A673 (cell line): ENCODE data around the gene ITPR3. TPM values are rescaled to one million over a fixed set of nuclear protein-coding genes. Genes with fewer than 3 reads are reported as not detected.

Experiments used
- BruUV-seq: library from RNA; stranded (reverse); fragments of 400-500 nt; replicated peaks from 2 replicates; lab custom pipeline; 2021; lab: Mats Ljungman, UMichigan
- CTCF ChIA-PET: fragments of 300-600 bp; sonication (Branson Sonifier 250); formaldehyde crosslinking; loops from one replicate; lab custom pipeline; 2022; ENCODE audit warnings: antibody characterized with exemption; lab: Charles Lee
- POLR2A ChIA-PET: fragments of 300-600 bp; sonication (Branson Sonifier 250); formaldehyde crosslinking; loops from one replicate; lab custom pipeline; 2022; ENCODE audit warnings: antibody characterized with exemption; ENCODE audit not compliant: low non-redundant PET; lab: Charles Lee
- DNase-seq: peaks from one replicate; pipeline ENCODE4 v3.0.0-alpha.2; 2015; ENCODE audit warnings: low spot score
- H3K27ac ChIP-seq: fragments of 200-600 bp; sonication (generic); 2 replicates; pipeline ENCODE4 v1.5.1; 2016; ENCODE audit warnings: mixed run types, low read depth, mild to moderate bottlenecking, mixed read lengths, antibody characterized with exemption, low read length; ENCODE audit not compliant: poor library complexity, severe bottlenecking
- H3K27me3 ChIP-seq: fragments of 200-600 bp; sonication (generic); replicated peaks from 2 replicates; pipeline ENCODE4 v1.6.1; 2017; ENCODE audit warnings: mixed run types, low read depth, mild to moderate bottlenecking, mixed read lengths, antibody characterized with exemption, low read length; ENCODE audit not compliant: insufficient read depth, poor library complexity
- H3K36me3 ChIP-seq: fragments of 200-600 bp; sonication (generic); 2 replicates; pipeline ENCODE4 v1.6.1; 2016; ENCODE audit warnings: mixed run types, mild to moderate bottlenecking, mixed read lengths, antibody characterized with exemption, low read length; ENCODE audit not compliant: insufficient read depth, poor library complexity, severe bottlenecking
- H3K4me1 ChIP-seq: fragments of 200-600 bp; sonication (generic); 2 replicates; pipeline ENCODE4 v1.6.1; 2017; ENCODE audit warnings: mixed run types, mild to moderate bottlenecking, mixed read lengths, antibody characterized with exemption, low read length; ENCODE audit not compliant: insufficient read depth, poor library complexity, severe bottlenecking
- H3K4me3 ChIP-seq: fragments of 200-600 bp; sonication (generic); 2 replicates; pipeline ENCODE4 v1.5.1; 2016; ENCODE audit warnings: low read depth, mixed run types, mild to moderate bottlenecking, mixed read lengths, low read length; ENCODE audit not compliant: poor library complexity, severe bottlenecking
- H3K9me3 ChIP-seq: fragments of 200-600 bp; sonication (generic); 2 replicates; pipeline ENCODE4 v1.6.1; 2016; ENCODE audit warnings: mixed run types, low read depth, mild to moderate bottlenecking, mixed read lengths, antibody characterized with exemption, low read length; ENCODE audit not compliant: poor library complexity, severe bottlenecking
- EZH2 ChIP-seq: fragments of 200-600 bp; sonication (generic); IDR thresholded peaks from 2 replicates; pipeline ENCODE4 v1.6.1; 2017; ENCODE audit warnings: borderline replicate concordance, low read depth, mild to moderate bottlenecking, mixed read lengths, antibody characterized with exemption, low read length; ENCODE audit not compliant: poor library complexity, severe bottlenecking
- intact Hi-C: fragments of 100-400 bp; cut with micrococcal nuclease; formaldehyde crosslinking; loops from one replicate; pipeline ENCODE4 v1.10.0; 2022; ENCODE audit not compliant: unreplicated experiment
- total RNA-seq: library from RNA; stranded (reverse); gene quantifications from 2 replicates; pipeline ENCODE4 v1.2.3, GENCODE V29; 2021
- TF ChIP-seq, protein P1 (sequence below): fragments of 300-800, 200-600 bp; sonication (generic); conservative IDR thresholded peaks from 2 replicates; pipeline ENCODE4 v1.5.1; 2017; ENCODE audit warnings: low read depth, mild to moderate bottlenecking, antibody characterized with exemption, low read length, moderate library complexity, mixed read lengths

The ITPR3 gene
- total RNA-seq, 1 experiment from 2014 or later: 27.8 TPM

DNA sequence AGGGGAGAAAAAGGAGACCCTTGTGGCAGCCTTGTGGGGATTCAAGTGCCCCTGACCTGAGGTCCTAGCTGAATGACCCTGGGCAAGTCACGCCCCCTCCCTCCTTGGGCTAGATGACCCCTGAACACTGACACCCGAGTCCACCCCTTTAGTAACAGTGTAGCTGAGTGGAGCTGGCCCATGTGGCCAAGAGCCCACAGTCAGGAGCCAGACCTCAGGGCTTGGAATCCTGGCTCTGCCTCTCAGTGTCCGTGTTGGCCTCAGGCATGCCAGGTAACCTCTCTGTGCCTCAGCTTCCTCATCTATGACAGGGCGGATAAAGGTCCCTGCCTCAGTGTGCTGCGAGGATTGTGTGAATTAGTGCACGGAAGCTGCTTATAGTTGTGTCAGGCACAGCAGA lies 111.3 kb downstream of the ITPR3 start:
- no peak overlapping the region for H3K27ac ChIP-seq
- ChIA-PET CTCF (interaction anchor here (0.6 kb wide), 1 partner anchor 431 kb away, joined by 4 read pairs; no protein-coding TSS in a partner anchor), POLR2A (no interaction called here)
- TF ChIP-seq, protein P1, sequence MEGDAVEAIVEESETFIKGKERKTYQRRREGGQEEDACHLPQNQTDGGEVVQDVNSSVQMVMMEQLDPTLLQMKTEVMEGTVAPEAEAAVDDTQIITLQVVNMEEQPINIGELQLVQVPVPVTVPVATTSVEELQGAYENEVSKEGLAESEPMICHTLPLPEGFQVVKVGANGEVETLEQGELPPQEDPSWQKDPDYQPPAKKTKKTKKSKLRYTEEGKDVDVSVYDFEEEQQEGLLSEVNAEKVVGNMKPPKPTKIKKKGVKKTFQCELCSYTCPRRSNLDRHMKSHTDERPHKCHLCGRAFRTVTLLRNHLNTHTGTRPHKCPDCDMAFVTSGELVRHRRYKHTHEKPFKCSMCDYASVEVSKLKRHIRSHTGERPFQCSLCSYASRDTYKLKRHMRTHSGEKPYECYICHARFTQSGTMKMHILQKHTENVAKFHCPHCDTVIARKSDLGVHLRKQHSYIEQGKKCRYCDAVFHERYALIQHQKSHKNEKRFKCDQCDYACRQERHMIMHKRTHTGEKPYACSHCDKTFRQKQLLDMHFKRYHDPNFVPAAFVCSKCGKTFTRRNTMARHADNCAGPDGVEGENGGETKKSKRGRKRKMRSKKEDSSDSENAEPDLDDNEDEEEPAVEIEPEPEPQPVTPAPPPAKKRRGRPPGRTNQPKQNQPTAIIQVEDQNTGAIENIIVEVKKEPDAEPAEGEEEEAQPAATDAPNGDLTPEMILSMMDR: no peak
- no peak for TF ChIP-seq EZH2
- H3K4me3 ChIP-seq: no peak overlapping the region
- no peak for DNase-seq
- intact Hi-C loops: no loop called here
- no peaks in the 10 kb centered on the region for H3K36me3 ChIP-seq
- no peaks in the 10 kb centered on the region for H3K4me1 ChIP-seq
- no peaks in the 10 kb centered on the region for H3K27me3 ChIP-seq
- BruUV-seq: no TSS peak
- H3K9me3 ChIP-seq: no peaks in the 10 kb centered on the region

- Histone ChIP-seq H3K36me3 (no peaks in the 10 kb centered on the region), H3K27me3 (no peaks in the 10 kb centered on the region), H3K4me1 (no peaks in the 10 kb centered on the region), H3K9me3 (no peaks in the 10 kb centered on the region), H3K27ac (no peak overlapping the region), H3K4me3 (no peak overlapping the region)
- TF ChIP-seq EZH2: no peak
- TF ChIP-seq, protein P1: no peak
- CTCF ChIA-PET: interaction anchor here (0.6 kb wide), 1 partner anchor 431 kb away, joined by 4 read pairs; no protein-coding TSS in a partner anchor
- BruUV-seq: no TSS peak
- intact Hi-C loops: no loop called here
- DNase-seq: no peak
- POLR2A ChIA-PET: no interaction called here
These were observed 111.9 kb downstream of the ITPR3 start for GRCh38 chr6:33732817-33733708.

DNA sequence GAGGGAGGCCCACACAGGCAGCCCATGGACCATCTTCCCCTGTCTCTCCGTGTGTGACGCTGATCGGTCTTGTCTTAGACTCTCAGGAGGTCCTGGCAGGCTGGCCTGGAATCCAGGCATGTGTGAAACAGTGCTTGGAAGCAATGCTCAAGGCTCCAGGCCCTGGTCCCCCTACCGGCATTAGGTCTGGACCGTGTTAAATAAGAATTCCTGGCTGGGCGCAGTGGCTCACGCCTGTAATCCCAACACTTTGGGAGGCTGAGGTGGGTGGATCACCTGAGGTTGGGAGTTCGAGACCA lies 112.5 kb downstream of the ITPR3 start:
- Histone ChIP-seq H3K27me3 (no peaks in the 10 kb centered on the region), H3K4me1 (no peaks in the 10 kb centered on the region), H3K36me3 (no peaks in the 10 kb centered on the region), H3K27ac (no peak overlapping the region), H3K4me3 (no peak overlapping the region), H3K9me3 (no peaks in the 10 kb centered on the region)
- no peak for DNase-seq
- CTCF ChIA-PET: no interaction called here
- intact Hi-C loops: no loop called here
- TF ChIP-seq, protein P1: no peak
- TF ChIP-seq EZH2: no peak
- BruUV-seq: no TSS peak
- POLR2A ChIA-PET: no interaction called here
